ENCODE measurements around the gene CCDC88C.
"Not testable (repeated sequence)": the region's sequence is repeated elsewhere in the genome, so short reads cannot be mapped to it uniquely, and the experiment has no call there.

Gene CCDC88C

GRCh38 chr14:91261986-91262549, 155.6 kb downstream of the CCDC88C start:
- no peak for DNase-seq

DNA sequence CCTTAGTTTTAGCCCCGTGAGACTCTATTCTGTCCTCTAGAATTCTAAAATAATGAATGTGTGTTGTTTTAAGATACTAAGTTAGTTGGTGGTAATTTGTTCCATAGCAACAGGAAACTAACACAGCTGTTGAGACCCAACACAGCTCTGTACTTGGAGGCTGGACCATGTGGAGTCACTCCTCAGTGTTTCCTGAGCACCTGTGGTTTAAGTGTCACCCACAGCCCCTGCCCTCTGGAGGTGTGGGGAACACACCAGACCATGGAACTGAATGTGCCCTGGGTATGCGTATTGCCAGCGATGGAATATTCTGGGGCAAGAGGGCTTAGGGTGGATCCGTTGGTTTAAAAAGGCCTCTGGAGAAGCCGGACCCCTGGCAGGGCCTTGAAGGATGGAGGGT, 156.5 kb downstream of the CCDC88C start:
- no peak for DNase-seq

DNA sequence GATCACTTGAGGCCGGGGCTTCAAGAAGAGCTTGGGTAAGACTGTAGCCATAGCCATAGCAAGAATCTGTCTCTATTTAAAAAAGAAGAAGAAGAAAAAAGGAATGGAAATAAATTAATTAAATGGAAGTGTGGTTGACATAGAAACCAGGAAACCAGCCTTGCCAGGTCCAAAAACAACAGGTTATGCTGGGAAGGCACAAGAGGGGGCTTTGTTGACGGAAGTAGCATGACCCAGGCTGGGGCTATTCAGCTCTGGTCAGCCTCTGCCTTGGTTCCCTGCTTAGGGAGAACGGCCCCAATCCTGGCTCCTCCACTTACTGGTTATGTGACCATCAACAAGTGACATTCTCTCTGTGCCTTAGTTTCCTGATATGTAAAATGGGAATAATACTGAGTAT, 158.7 kb downstream of the CCDC88C start:
- DNase-seq: no peak

DNA sequence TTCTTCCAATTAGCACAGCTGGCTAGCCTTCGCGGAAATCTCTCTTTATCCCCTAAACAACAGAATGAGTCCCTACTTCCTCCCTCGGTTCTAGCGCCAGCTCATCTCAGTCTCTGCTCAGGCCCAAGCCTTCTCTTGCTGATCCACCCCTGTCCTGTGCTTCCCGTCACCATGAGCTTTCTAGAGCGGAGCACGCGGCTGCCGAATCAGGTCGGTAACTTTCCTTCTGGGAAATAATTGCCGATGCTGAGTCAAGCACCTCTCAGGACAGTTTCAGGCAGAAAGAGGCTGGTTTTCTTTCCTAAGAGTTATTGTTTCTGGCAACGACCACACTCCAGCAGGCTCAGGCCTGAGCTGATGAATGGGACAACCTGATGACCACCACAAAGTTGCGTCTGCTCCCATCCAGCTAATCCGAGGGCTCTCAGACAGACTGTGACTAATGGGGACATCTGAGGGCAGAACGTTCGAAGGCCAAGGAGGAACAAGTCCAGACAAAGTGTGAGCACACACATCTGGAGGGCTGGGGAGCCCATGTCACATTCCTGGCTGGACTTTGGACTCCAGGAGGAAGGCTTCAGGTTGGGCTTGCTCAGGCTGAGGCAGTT, 159.5 kb downstream of the CCDC88C start:
- DNase-seq: peak; percentile 76

DNA sequence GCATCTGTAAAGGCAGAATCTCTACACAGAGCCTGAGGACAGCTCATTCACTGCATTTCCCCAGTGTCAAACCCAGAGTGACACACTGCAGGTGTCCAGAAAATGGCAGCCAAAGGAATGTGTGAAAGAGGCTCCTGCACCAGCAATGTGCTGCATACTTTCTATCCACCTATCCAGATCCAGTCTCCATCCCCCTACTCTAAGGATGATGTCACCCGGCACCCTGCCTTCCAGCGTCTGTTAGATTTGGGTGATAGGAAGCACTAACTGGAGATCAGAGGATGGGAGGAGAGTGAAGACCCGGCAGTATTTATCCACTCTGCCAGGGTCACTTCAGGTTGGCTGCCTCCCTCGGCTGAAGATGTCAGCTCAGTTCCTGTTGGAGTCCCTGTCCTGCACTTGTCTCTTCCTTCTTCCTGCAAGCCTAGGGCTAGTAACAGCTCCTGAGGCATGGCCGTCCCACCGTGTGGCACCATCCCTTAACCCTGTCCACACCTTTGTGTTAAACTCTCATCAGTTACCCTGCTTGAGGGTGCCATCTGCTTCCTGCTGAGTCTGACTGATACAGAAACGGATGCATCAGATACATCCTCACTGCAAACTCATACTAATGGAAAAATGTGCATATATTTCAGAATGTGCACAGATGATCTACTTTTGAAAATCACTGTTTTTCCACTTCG, 160.2 kb downstream of the CCDC88C start:
- peak; percentile 86 for DNase-seq

GRCh38 chr14:91256661-91257060, 161.0 kb downstream of the CCDC88C start:
- no peak for DNase-seq

DNA sequence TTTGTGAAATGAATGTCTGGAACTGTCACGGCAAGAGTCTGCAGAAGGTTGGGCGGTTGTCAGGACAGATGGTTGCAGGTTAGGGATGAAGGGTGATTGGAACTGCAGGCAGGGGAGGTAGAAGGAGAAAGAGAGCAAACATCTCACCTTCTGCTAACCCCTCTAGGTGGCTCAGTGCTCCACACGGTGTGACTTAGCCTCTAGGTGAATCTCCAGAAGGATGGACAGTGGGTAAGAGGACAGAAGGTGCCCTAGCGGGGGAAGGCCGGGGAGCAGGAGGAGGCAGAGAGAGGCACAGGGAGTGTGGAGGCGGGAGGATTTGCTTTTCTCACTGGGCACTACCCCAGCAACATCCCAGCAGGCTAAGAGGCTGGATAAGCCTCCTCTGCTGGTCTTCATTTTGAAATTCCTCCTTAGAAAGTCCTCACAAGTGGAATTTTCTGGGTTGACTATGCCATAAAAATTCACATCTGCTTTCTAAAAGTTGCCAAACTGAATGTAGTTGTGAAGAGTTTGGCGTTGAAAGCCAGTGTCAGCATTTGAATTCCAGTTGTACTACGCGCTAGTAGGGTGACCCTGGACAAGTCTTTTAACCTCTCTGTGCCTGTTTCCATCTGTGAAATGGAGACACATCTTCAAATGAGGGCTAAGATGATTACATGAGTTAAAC, 162.5 kb downstream of the CCDC88C start:
- DNase-seq: peak; percentile 80

GRCh38 chr14:91254461-91254860, 163.2 kb downstream of the CCDC88C start:
- DNase-seq: peak; percentile 42

DNA sequence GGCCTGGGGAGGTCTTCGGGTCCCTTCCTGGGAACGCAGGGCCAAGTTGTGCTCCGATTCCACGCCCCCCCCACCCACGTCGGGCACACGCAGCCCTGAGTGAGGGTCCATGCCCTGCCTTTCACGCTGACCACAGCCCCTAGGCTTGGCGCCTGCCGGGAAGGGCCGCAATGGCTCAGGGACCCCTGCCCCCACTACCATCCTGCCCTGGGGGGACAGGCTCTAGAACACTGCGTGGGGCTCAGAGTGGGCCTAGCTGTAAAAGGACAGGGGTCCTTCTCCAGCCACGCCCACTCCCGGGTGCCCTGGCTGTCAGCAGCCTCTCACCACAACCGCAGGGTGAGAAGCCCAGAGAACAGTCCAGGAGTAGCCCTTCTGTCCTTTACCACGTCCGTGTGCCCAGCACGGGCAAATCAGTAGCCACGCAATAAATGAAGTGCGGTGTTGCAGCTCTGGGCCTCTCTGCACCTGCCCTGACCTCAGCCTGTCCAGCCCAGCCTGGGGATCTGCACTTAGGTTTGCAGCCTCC, 163.8 kb downstream of the CCDC88C start:
- DNase-seq: no peak

DNA sequence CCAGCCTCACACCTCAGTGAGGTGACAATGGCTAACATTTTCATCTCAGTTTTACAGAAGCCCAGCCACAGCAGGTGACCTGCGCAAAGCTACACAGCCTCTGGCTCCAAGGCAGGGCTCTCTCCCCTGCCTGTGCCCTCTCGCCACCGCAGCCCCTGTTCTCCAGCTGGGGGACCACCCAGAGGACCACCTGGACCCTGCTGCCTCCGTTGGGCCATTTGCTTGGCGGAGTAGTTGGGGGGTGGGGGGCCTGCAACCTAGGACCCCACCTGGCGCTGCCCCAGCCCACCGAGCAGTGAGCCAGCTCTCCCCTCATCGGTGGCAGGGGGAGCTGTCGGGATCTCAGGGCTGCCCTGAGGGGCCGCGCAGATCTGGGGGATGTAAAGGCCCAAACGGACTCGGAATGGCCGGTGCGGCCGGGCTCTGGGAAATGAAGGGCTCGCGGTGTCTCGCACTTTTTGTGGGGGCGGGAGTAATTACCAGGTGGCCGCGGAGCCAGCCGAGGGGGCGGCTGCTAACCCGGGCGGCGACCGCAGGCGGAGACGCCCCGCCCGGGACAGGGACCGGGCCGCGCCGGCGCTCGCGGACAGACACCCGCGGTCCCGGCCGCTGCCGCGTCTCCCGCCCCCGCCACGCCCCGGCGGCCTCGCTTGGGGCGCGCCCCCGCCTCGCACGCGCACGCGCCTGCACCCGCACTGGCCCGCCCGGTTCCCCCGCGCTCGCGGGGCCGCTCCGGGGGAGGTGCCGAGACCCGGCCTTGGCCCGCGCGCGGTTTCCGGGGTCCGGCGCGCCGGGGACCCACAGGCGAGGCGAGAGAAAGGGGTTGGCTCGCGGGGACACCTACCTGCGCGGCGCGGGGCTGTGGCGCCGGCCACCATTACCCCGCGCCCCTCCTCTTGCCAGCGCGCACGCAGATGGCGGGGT, 164.5 kb downstream of the CCDC88C start:
- no peak for DNase-seq

DNA sequence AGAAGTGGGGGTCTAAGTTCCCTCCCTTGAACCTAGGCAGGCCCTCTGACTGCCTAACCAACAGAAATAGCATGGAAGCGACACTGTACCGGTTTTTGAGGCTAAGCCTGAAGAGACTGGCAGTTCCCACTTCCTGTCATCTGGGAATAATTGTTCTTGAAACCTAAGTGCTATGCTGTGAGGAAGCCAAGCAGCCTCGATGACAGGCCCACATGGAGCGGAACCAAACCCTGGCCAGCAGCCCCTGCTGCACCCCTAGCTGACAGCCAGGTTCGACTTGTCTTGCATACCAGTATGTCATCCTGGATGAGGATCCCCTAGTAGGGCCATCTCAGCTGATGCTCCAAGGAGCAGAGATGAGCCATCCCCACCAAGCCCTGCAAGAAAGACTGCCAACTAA, 166.7 kb downstream of the CCDC88C start:
- DNase-seq: no peak

GRCh38 chr14:91249841-91250616, 167.6 kb downstream of the CCDC88C start:
- DNase-seq: peak; percentile 22

GRCh38 chr14:91246051-91246852, 171.4 kb downstream of the CCDC88C start:
- peak; percentile 58 for DNase-seq

- not testable (repeated sequence) for DNase-seq
Measured at GRCh38 chr14:91245616-91246015, 172.0 kb downstream of the CCDC88C start.

DNA sequence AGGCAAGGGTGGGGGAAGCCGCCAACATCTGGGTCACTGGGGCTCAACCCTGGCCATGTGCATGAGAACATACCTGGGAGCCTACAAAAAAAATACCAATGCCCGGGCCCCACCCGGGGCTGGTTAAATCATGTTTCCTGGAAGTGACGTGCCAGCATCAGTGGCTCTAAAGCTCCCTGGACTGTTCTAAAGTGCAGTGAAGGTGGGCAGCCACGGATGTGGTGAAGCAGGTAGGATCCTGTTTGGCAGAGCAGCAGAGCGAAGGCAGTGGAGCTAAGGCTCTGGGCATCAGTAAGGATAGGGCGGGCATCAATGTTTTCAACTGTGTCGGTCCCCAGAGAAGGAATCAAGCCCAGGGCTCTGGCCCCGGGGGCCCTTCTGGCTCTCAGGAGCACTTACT, 172.6 kb downstream of the CCDC88C start:
- no peak for DNase-seq

DNA sequence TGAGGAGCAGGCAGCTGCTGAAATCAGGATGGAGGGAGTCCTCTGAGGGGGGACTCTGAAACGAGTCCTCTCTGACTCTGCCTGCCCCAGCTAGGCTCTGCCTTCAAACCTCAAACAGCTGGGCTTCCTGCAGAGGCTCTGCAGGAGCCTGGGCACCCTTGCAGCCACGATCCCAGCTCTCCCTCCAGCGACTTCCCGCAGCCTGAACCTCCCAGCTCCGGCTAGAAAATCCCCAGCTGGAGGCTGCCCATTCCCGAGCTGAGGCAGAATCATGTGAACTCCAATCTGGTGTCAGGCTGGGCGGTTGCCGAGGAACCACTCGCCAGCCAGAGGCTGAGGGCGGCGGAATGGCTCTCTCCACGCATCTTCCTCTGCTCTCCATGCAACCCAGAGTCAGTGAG, 173.1 kb downstream of the CCDC88C start, which contains the start of gene GPR68:
Gene GPR68 (minus strand): TSS at position 204 of the 401 bp plus-strand sequence. CDS start 9,654 bp downstream, outside the sequence.
- DNase-seq: peak; percentile 77

DNA sequence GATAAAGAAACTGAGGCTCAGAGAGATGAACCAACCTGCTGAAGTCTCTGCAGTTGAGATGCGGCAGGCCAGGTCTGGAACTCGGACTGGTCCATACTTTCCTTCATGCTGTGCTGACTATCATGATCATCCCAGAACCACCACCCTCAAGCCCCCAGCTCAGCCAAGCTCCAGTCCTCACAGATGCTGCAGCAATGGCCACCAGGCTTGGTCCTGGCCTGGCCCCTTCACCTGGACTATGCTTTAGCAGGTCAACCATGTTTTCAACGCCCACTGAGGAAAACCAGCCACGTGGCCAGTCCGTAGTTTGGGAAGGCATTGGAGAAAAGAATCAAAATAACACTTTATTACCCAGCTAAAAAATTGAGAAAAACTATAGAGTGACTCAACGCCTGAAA, 174.5 kb downstream of the CCDC88C start:
- no peak for DNase-seq

DNA sequence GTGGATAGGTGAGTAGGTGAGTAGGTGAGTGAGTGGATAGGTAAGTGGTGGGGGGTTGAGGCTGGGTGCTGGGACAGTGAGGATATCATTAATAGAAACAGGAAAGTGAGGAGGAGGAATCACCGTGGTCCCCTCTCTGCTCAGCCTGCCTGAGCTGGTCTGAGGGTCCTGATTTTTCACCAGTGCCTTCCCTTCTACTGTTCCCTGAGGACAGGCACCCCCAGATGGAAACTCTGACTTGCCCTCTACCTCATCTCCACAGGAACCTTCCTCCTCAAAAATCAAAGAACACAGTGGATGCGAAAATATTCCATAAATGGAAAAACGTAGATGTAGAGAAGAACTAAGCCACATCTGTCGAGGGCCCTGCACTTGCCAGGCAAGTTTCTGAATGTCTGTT, 175.0 kb downstream of the CCDC88C start:
- no peak for DNase-seq

DNA sequence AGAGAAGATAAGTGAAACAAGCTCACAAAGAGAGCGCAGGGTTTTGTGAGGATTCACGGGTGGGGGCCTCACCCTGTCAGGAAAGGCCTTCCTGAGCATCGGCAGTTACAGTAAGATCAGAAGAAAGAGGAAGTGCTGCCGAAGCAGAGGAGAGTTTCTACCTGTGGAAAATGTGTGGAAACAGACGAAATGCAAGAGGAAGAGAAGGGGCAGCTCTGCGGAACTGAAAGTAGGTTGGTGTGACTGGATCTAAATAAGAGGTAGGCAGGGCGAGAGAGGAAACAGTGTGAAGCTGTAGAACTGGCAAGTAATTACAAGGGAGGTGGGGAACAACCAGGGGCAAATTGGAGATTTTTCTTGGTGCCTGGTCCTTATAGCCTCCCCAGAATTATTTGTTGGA, 175.8 kb downstream of the CCDC88C start:
- no peak for DNase-seq

- DNase-seq: no peak
Measured at GRCh38 chr14:91238661-91239060, 179.0 kb downstream of the CCDC88C start.

- no peak for DNase-seq
Measured at GRCh38 chr14:91238085-91238484, 179.5 kb downstream of the CCDC88C start.
